Central memory CD8-positive, alpha-beta T cell (primary cell): ENCODE data around the gene GRID1.

Experiments
- ATAC-seq: fragments of 150-1000 bp; cut with Tn5 transposase; replicated peaks from 2 replicates; pipeline ENCODE4 v1.10.0; 2022; ENCODE audit warnings: mild to moderate bottlenecking, moderate FRiP score, moderate number of reproducible peaks; ENCODE audit not compliant: poor library complexity, severe bottlenecking; ENCODE audit errors: extremely low read depth
- DNase-seq, 2 donors: peaks; one replicate each; pipeline ENCODE4 v3.0.0; 2021; ENCODE audit warnings: low spot score in 2 of 2
- H3K27ac Mint-ChIP-seq: one replicate; pipeline ENCODE4 v1.8.0; 2022; ENCODE audit warnings: low read depth, mild to moderate bottlenecking, moderate library complexity, mixed read lengths
- H3K27me3 Mint-ChIP-seq: one replicate; pipeline ENCODE4 v1.8.0; 2022; ENCODE audit warnings: mixed read lengths
- H3K36me3 Mint-ChIP-seq: one replicate; pipeline ENCODE4 v1.8.0; 2022; ENCODE audit warnings: mild to moderate bottlenecking, moderate library complexity, mixed read lengths; ENCODE audit not compliant: insufficient read depth
- H3K4me1 Mint-ChIP-seq: one replicate; pipeline ENCODE4 v1.8.0; 2022; ENCODE audit warnings: mixed read lengths
- H3K4me3 Mint-ChIP-seq: one replicate; pipeline ENCODE4 v1.8.0; 2022; ENCODE audit warnings: mild to moderate bottlenecking, moderate library complexity, mixed read lengths
- H3K9me3 Mint-ChIP-seq: one replicate; pipeline ENCODE4 v1.8.0; 2022; ENCODE audit warnings: mixed read lengths

GRID1 gene

DNA sequence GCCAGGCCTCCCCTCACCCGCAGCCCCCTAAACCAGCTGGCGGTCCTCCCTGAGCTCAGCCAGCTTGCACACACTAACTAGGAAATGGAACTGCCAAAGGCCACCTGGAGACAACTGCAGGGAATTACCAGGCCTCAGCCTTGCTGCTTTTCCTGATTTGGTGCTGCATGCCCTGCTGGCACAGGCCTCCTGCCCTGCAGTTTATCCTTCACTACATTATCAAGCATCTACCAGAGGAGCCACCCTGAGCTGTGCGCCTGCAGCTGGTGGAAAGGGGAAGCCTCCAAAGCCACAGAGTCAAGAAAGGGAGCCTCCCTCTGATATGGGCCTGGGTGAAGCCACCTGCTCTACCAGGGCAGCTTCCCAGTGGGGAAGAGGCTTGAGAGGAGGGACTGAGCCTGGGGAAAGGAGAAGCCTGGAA is 139.8 kb downstream of the GRID1 start:
- peaks cover 10% of the 10 kb centered on the region for H3K27me3 Mint-ChIP-seq
- no peak for DNase-seq
- no peak overlapping the region for H3K27ac Mint-ChIP-seq
- no peaks in the 10 kb centered on the region for H3K4me1 Mint-ChIP-seq
- H3K9me3 Mint-ChIP-seq: no peaks in the 10 kb centered on the region
- no peak for ATAC-seq
- H3K36me3 Mint-ChIP-seq: no peaks in the 10 kb centered on the region
- H3K4me3 Mint-ChIP-seq: no peak overlapping the region

DNA sequence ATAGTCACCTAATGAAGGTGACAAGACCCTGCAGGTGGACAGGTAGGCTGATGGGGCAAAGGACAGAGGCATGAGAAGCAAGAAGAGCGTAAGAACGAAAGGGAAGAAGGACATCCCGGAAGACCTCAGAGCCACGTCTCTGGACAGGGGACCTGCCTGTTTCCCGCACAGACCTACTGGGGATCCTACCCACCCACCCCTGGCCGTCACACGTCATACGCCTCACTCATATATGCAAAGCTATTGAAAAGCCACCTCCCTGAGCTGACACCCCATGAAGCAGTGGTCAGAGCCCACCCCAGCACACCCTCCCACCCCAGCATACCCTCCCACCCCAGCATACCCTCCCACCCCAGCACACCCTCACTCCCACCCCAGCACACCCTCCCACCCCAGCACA is 140.6 kb downstream of the GRID1 start:
- Mint-ChIP-seq H3K36me3 (no peaks in the 10 kb centered on the region), H3K27me3 (peaks cover 17% of the 10 kb centered on the region), H3K9me3 (no peaks in the 10 kb centered on the region), H3K4me3 (no peak overlapping the region), H3K27ac (no peak overlapping the region), H3K4me1 (no peaks in the 10 kb centered on the region)
- ATAC-seq: no peak
- no peak for DNase-seq

DNA sequence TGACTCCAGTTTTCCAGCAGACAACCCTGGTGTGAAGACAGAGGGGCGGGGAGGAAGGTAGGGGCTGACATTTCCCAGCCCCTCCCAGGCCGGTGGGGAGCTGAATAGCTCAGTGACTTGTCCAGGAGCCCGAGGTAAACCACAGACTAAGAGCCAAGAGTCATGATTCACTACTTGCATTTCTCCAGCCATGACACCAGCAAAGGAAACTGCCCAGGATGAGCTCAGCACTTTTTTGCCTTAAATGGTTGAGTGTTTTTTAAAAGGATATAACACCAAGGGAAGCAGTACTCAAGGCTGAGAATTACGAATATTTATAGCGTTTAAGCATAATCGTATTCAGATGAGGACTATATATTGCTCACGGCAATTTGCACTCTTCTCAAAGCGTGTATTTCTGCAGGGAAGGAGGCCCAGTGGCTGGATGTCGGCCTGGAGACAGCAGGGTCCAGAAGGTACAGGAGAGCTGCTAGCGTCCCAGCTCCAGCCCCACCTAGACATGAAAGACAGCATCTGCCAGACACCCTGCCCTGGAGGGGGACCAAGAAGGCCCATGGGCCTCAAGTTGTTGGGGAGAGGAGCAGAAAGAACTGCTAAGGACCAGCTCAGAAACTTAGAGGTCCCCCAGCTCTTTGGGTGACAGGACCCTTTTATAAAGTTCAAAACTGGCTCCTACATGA is 141.4 kb downstream of the GRID1 start:
- Mint-ChIP-seq H3K27me3 (peaks cover 18% of the 10 kb centered on the region), H3K27ac (no peak overlapping the region), H3K9me3 (no peaks in the 10 kb centered on the region), H3K4me3 (no peak overlapping the region), H3K36me3 (no peaks in the 10 kb centered on the region), H3K4me1 (no peaks in the 10 kb centered on the region)
- ATAC-seq (no peak), DNase-seq (no peak)

DNA sequence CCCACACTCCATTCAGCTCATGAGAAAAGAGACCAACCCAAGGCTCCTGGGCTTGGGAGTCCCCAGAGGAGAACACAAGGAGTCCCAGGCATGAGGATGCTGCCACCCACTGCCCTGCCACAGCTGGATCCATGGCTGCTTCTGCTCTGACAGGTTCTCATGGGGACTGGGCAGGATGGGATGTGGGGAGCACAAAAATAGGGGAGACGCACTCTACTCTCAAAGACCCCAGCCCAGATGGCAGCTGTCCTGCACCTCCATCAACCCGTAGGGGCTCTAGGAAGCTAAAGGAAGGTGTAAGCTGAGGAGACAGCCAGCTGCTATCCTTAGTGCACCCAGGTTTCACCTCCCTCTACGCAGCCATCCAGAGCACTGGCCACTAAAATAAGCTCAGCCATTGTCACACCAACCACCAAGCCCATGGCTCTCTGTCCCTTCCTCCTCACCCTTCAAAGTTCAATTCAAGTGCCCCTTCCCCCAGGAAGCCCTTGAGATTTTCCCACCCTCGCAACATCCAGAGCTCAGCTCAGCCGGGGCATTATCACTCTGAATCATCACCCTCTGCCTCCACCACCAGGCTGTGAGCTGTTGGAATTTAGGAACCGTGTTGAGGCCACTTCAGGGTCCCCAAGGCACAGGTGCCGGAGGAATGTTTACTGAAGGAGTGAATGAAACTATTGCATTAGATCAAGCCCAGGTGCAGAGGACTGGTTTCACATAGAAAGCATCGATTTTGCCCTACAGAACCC is 142.1 kb downstream of the GRID1 start:
- Mint-ChIP-seq H3K4me3 (no peak overlapping the region), H3K27ac (no peak overlapping the region), H3K9me3 (no peaks in the 10 kb centered on the region), H3K36me3 (no peaks in the 10 kb centered on the region), H3K4me1 (no peaks in the 10 kb centered on the region), H3K27me3 (peaks cover 18% of the 10 kb centered on the region)
- DNase-seq: no peak
- ATAC-seq: no peak

DNA sequence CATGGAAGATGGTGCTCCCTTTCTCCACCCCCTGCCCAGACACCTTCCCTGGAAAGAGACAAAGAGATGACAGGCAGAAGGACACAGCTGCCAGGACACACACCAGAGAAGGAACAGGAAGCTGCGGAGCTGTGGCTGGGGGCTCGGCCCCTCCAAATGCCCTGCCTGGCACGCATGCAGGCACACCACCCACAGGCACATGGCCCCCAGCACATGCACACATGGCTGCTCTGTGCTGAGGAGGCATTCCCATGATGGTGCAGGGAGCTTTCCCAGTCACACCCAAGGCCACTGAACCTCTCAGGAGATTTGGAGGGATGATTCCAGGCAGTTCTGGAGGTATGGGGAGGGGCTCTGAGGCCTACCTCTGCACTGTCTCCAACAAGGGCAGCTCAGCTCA is 143.3 kb downstream of the GRID1 start:
- DNase-seq (no peak), ATAC-seq (no peak)
- Mint-ChIP-seq H3K27me3 (peaks cover 18% of the 10 kb centered on the region), H3K9me3 (no peaks in the 10 kb centered on the region), H3K4me3 (no peak overlapping the region), H3K4me1 (no peaks in the 10 kb centered on the region), H3K36me3 (no peaks in the 10 kb centered on the region), H3K27ac (no peak overlapping the region)

DNA sequence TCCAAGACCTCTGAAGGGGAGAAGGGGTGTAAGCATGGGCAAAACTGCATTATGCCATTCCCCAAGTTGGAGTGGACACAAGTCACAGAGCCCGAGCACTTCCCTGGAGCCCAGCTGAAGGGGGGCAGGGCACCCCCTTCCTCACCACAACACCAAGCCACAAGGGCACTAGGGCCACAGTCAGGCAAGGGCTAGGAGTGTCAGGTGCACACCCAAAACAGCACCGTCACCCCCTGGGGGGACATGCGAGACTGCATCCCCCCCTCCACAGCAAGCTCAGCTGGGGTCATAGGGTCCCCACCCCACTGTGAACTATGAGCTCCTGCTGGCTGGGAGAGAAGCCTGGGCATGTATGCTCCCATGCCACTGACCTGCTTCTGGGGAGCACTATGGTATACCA is 143.9 kb downstream of the GRID1 start:
- DNase-seq: no peak
- H3K9me3 Mint-ChIP-seq: no peaks in the 10 kb centered on the region
- no peak overlapping the region for H3K27ac Mint-ChIP-seq
- no peak overlapping the region for H3K4me3 Mint-ChIP-seq
- no peaks in the 10 kb centered on the region for H3K4me1 Mint-ChIP-seq
- H3K27me3 Mint-ChIP-seq: peaks cover 18% of the 10 kb centered on the region
- no peaks in the 10 kb centered on the region for H3K36me3 Mint-ChIP-seq
- no peak for ATAC-seq

DNA sequence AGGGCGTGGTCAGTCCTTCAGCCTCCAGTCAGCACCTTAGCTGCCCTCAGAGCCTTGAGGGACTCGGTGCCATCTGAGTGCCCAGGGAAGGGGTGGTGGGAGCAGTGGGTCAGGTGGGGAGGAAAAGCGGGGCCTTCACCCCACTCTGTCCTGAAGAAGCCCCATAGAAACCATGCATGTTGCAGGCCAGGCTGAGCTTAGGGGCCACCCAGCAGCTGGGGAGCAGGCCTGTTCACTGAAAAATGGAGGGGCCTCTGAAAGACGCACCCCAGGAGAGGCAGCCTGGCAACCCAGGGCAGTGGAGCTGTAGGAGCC is 144.3 kb downstream of the GRID1 start:
- ATAC-seq (no peak), DNase-seq (no peak)
- Mint-ChIP-seq H3K4me3 (no peak overlapping the region), H3K9me3 (no peaks in the 10 kb centered on the region), H3K27me3 (peaks cover 18% of the 10 kb centered on the region), H3K27ac (no peak overlapping the region), H3K36me3 (no peaks in the 10 kb centered on the region), H3K4me1 (no peaks in the 10 kb centered on the region)

DNA sequence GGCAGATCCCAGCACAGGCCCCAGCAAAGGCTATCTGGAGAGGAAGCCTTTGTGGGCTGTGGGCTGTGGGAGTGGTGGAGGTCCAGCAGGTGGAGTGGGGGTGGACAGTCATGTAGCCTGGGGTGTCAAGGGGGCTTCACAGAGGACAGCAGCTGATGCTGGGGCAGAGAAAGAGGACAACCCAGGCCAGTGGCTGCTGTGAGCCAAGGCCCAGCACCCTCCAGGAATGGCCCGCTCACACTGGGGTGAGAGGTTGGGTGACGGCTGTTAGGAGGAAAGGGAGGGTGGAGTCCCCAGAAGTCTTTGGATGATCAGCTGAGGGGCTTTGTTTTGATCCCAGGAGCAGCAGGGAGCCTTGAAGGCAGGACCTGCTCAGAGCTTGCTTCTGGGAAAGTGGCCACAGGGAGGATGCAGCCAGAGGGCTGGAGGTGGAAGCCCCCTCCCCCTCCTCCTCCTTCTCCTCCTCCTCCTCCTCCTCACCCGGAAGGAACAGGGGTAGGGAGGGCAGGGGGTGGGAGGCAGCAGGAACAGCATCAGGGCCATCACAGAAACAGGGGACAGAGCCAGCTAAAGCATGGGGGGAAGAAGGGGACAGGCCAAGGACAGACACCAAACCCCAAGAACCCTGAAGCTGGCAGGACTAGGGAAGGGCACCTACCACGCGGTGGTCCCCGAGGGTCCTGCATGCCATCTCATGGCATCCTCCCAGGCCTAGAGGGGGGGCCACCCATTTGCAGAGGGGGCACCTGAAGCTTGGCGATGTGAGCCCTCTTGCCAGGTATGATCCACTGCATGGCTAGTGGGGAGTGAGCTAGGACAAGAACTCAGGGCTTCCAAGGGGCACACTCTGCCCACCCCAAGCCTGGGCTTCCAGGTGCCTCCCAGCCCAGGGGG is 144.9 kb downstream of the GRID1 start:
- Mint-ChIP-seq H3K9me3 (no peaks in the 10 kb centered on the region), H3K27me3 (peaks cover 18% of the 10 kb centered on the region), H3K4me3 (no peak overlapping the region), H3K4me1 (no peaks in the 10 kb centered on the region), H3K36me3 (no peaks in the 10 kb centered on the region), H3K27ac (no peak overlapping the region)
- ATAC-seq (no peak), DNase-seq (no peak)

DNA sequence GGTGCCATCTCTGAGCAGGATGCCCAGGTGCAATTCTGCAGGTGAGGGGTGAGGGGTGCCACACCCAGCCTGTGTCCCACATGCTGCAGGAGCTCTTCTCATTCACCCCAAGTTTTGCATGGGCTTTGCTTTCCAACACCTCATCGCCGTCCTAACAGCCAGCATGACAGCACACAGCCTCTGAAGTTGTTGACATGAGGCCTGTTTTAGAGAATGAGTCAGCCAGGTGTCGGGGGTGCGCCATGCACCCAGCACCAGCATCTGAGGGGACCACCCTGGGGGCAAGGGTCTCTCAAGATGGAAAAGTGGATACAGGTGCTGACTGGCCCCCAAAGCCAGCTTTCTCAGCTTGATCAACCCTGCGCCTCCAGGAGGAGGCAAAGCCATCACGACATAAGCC is 146.0 kb downstream of the GRID1 start:
- DNase-seq (no peak), ATAC-seq (no peak)
- no peak overlapping the region for H3K27ac Mint-ChIP-seq
- peaks cover 18% of the 10 kb centered on the region for H3K27me3 Mint-ChIP-seq
- no peaks in the 10 kb centered on the region for H3K9me3 Mint-ChIP-seq
- H3K4me3 Mint-ChIP-seq: no peak overlapping the region
- H3K36me3 Mint-ChIP-seq: no peaks in the 10 kb centered on the region
- H3K4me1 Mint-ChIP-seq: no peaks in the 10 kb centered on the region

DNA sequence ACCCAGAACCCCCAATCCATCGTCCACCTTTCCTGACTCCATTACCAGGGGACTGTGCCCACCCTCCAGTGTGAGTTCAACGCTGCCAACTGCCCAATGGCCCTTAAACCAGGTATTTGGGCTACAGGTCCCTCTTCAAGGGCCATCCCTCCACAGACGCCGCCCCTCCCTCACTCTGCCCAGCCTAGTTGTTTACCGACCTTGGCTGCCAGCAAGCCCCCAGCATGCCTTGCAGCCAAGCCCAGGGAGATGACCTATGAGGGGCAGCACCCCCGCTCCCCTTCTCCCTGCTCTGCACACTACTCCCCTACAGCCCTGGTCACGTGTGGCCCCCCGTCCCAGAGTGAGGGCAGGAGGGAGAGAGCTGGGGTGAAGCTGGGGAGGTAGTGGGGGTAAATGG is 147.3 kb downstream of the GRID1 start:
- DNase-seq: no peak
- H3K27me3 Mint-ChIP-seq: peaks cover 14% of the 10 kb centered on the region
- no peak overlapping the region for H3K4me3 Mint-ChIP-seq
- H3K36me3 Mint-ChIP-seq: no peaks in the 10 kb centered on the region
- H3K4me1 Mint-ChIP-seq: no peaks in the 10 kb centered on the region
- no peaks in the 10 kb centered on the region for H3K9me3 Mint-ChIP-seq
- ATAC-seq: no peak
- no peak overlapping the region for H3K27ac Mint-ChIP-seq

DNA sequence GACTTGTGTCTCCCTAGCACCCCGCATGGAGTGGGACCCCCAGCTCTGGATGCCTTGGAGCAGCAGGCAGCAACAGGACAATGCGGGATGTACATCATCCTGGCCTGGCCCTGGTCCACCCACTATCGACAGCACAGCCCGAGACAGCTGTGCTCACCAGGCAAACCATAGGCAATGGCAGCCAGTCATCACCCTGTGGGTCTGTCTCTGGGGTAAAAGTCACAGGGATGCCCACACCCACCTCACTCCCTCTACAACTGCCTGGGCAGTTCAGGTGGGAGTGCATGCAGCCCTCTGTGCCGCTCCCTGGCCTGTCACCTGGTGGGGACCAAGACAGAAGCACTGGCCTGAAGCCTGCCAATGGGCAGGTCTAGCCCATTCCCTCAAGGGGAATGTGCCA is 147.8 kb downstream of the GRID1 start:
- ATAC-seq (no peak), DNase-seq (no peak)
- peaks cover 18% of the 10 kb centered on the region for H3K27me3 Mint-ChIP-seq
- H3K4me1 Mint-ChIP-seq: no peaks in the 10 kb centered on the region
- no peaks in the 10 kb centered on the region for H3K9me3 Mint-ChIP-seq
- H3K27ac Mint-ChIP-seq: no peak overlapping the region
- H3K4me3 Mint-ChIP-seq: no peak overlapping the region
- no peaks in the 10 kb centered on the region for H3K36me3 Mint-ChIP-seq

DNA sequence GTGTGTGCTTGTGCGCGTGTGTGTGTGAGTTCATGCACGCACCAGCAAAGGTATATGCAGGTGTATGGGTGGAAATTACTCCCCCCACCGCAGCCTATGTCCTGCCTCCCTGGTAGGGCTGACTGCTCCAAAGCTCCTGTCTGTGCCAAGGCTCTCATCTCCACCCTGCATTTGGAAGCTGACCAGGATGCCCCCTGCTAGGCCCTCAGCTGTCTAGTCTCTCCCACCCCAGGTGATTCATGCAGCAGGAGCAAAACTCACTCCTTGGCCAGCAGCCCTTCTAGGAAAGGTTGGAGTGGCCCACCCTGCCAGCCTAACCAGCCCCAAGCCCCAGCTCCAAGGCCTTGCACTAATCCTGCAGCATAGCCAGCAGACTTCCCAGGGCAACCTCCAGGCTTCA is 148.4 kb downstream of the GRID1 start:
- ATAC-seq (no peak), DNase-seq (no peak)
- H3K4me3 Mint-ChIP-seq: no peak overlapping the region
- H3K4me1 Mint-ChIP-seq: no peaks in the 10 kb centered on the region
- H3K27me3 Mint-ChIP-seq: peaks cover 20% of the 10 kb centered on the region
- H3K36me3 Mint-ChIP-seq: no peaks in the 10 kb centered on the region
- H3K27ac Mint-ChIP-seq: no peak overlapping the region
- H3K9me3 Mint-ChIP-seq: no peaks in the 10 kb centered on the region
